ENCODE data around the gene USP53. TPM values are rescaled to one million over a fixed set of nuclear protein-coding genes. Genes with fewer than 3 reads are reported as not detected.
"Not testable (repeated sequence)": the region's sequence is repeated elsewhere in the genome, so short reads cannot be mapped to it uniquely, and the experiment has no call there.

Gene USP53
- total and polyA plus RNA-seq, 2 experiments from 2014 or later: 17.1 to 27.7 TPM

DNA sequence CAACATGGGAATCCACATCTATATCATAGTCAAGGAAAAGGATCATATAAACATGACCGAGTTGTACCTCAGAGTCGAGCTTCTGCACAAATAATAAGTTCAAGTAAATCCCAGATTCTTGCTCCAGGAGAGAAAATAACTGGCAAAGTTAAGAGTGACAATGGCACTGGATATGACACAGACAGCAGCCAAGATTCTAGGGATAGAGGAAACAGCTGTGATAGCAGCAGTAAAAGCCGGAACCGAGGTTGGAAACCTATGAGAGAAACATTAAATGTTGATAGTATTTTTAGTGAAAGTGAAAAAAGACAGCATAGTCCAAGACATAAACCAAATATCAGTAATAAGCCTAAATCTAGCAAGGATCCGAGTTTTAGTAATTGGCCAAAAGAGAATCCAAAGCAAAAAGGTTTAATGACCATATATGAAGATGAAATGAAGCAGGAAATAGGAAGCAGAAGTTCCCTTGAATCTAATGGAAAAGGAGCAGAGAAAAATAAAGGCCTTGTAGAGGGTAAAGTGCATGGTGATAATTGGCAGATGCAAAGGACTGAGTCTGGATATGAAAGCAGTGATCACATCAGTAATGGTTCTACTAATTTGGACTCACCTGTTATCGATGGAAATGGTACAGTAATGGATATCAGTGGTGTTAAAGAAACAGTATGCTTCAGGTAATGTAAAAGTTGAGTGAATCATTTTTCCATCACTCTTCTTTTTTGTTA, 59.0 kb downstream of the USP53 start:
- Histone ChIP-seq H3F3A (replicated peaks; ENCODE audit: low read depth) (no peaks in the 10 kb centered on the region), H3K36me3 (ENCODE audit: insufficient read depth) (peaks cover 25% of the 10 kb centered on the region), H3K27ac (ENCODE audit: low read depth) (no peak overlapping the region), H3K4me3 (no peak overlapping the region), H3K79me2 (replicated peaks; ENCODE audit: insufficient read depth) (no peaks in the 10 kb centered on the region), H4K20me1 (replicated peaks; ENCODE audit: insufficient read depth) (no peaks in the 10 kb centered on the region), H3K4me2 (no peak overlapping the region), H3K4me1 (ENCODE audit: insufficient read depth) (no peaks in the 10 kb centered on the region), H3K9me2 (ENCODE audit: insufficient read depth) (no peaks in the 10 kb centered on the region), H3K27me3 (ENCODE audit: insufficient read depth) (no peaks in the 10 kb centered on the region), H2AFZ (no peak overlapping the region)
- no peaks in the 10 kb centered on the region for H3K4me1 Mint-ChIP-seq
- TF ChIP-seq EZH2 (IDR thresholded peaks at IDR 0.05; ENCODE audit: low read depth, unreplicated experiment): no peak
- no peak for TF ChIP-seq ZNF114 (CRISPR knock-in tag; IDR thresholded peaks at IDR 0.05)
- TF ChIP-seq, protein P1, sequence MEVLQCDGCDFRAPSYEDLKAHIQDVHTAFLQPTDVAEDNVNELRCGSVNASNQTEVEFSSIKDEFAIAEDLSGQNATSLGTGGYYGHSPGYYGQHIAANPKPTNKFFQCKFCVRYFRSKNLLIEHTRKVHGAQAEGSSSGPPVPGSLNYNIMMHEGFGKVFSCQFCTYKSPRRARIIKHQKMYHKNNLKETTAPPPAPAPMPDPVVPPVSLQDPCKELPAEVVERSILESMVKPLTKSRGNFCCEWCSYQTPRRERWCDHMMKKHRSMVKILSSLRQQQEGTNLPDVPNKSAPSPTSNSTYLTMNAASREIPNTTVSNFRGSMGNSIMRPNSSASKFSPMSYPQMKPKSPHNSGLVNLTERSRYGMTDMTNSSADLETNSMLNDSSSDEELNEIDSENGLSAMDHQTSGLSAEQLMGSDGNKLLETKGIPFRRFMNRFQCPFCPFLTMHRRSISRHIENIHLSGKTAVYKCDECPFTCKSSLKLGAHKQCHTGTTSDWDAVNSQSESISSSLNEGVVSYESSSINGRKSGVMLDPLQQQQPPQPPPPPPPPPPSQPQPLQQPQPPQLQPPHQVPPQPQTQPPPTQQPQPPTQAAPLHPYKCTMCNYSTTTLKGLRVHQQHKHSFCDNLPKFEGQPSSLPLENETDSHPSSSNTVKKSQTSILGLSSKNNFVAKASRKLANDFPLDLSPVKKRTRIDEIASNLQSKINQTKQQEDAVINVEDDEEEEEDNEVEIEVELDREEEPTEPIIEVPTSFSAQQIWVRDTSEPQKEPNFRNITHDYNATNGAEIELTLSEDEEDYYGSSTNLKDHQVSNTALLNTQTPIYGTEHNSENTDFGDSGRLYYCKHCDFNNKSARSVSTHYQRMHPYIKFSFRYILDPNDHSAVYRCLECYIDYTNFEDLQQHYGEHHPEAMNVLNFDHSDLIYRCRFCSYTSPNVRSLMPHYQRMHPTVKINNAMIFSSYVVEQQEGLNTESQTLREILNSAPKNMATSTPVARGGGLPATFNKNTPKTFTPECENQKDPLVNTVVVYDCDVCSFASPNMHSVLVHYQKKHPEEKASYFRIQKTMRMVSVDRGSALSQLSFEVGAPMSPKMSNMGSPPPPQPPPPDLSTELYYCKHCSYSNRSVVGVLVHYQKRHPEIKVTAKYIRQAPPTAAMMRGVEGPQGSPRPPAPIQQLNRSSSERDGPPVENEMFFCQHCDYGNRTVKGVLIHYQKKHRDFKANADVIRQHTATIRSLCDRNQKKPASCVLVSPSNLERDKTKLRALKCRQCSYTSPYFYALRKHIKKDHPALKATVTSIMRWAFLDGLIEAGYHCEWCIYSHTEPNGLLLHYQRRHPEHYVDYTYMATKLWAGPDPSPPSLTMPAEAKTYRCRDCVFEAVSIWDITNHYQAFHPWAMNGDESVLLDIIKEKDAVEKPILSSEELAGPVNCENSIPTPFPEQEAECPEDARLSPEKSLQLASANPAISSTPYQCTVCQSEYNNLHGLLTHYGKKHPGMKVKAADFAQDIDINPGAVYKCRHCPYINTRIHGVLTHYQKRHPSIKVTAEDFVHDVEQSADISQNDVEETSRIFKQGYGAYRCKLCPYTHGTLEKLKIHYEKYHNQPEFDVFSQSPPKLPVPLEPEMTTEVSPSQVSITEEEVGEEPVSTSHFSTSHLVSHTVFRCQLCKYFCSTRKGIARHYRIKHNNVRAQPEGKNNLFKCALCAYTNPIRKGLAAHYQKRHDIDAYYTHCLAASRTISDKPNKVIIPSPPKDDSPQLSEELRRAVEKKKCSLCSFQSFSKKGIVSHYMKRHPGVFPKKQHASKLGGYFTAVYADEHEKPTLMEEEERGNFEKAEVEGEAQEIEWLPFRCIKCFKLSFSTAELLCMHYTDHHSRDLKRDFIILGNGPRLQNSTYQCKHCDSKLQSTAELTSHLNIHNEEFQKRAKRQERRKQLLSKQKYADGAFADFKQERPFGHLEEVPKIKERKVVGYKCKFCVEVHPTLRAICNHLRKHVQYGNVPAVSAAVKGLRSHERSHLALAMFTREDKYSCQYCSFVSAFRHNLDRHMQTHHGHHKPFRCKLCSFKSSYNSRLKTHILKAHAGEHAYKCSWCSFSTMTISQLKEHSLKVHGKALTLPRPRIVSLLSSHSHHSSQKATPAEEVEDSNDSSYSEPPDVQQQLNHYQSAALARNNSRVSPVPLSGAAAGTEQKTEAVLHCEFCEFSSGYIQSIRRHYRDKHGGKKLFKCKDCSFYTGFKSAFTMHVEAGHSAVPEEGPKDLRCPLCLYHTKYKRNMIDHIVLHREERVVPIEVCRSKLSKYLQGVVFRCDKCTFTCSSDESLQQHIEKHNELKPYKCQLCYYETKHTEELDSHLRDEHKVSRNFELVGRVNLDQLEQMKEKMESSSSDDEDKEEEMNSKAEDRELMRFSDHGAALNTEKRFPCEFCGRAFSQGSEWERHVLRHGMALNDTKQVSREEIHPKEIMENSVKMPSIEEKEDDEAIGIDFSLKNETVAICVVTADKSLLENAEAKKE (CRISPR knock-in tag; IDR thresholded peaks at IDR 0.05): no peak
- H3K27ac Mint-ChIP-seq: no peak overlapping the region
- no peak overlapping the region for H3K4me3 Mint-ChIP-seq
- H3K27me3 Mint-ChIP-seq (ENCODE audit: insufficient read depth, low read depth, poor library complexity): peaks cover 2% of the 10 kb centered on the region
- peaks cover 35% of the 10 kb centered on the region for H3K36me3 Mint-ChIP-seq (ENCODE audit: low read depth)
- DNase-seq (ENCODE audit: low spot score): no peak
- peaks cover 2% of the 10 kb centered on the region; the same call in 2 of the 3 replicates for H3K9me3 Mint-ChIP-seq
- no peak for ATAC-seq

DNA sequence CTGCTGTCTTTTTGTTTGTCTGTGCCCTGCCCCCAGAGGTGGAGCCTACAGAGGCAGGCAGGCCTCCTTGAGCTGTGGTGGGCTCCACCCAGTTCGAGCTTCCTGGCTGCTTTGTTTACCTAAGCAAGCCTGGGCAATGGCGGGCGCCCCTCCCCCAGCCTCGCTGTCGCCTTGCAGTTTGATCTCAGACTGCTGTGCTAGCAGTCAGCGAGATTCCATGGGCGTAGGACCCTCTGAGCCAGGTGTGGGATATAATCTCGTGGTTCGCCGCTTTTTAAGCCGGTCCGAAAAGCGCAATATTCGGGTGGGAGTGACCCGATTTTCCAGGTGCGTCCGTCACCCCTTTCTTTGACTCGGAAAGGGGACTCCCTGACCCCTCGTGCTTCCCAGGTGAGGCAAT, 67.0 kb downstream of the USP53 start:
- H3K4me1 ChIP-seq (ENCODE audit: insufficient read depth); ATAC-seq; H3K27me3 Mint-ChIP-seq (ENCODE audit: insufficient read depth, low read depth, poor library complexity); H4K20me1 ChIP-seq (replicated peaks; ENCODE audit: insufficient read depth); DNase-seq (ENCODE audit: low spot score); H2AFZ ChIP-seq; H3F3A ChIP-seq (replicated peaks; ENCODE audit: low read depth); H3K36me3 ChIP-seq (ENCODE audit: insufficient read depth); H3K27me3 ChIP-seq (ENCODE audit: insufficient read depth); H3K9me2 ChIP-seq (ENCODE audit: insufficient read depth); H3K9me3 Mint-ChIP-seq: not testable (repeated sequence)
- peak overlapping the region; percentile 49 for H3K4me3 Mint-ChIP-seq
- 0 out of 2 replicates have a peak, but pooled peaks have one; percentile 17 for TF ChIP-seq POLR2AphosphoS5 (IDR thresholded peaks at IDR 0.05; ENCODE audit: low read depth)
- Histone ChIP-seq H3K27ac (ENCODE audit: low read depth) (peak overlapping the region; percentile 81; the same call in 1 of the 2 replicates), H3K79me2 (replicated peaks; ENCODE audit: insufficient read depth) (peaks cover 15% of the 10 kb centered on the region), H3K4me2 (peak overlapping the region; percentile 65), H3K4me3 (peak overlapping the region; percentile 57)
- peak overlapping the region; percentile 98 for H3K27ac Mint-ChIP-seq
- peaks cover 15% of the 10 kb centered on the region for H3K36me3 Mint-ChIP-seq (ENCODE audit: low read depth)
- H3K4me1 Mint-ChIP-seq: peaks cover 11% of the 10 kb centered on the region

DNA sequence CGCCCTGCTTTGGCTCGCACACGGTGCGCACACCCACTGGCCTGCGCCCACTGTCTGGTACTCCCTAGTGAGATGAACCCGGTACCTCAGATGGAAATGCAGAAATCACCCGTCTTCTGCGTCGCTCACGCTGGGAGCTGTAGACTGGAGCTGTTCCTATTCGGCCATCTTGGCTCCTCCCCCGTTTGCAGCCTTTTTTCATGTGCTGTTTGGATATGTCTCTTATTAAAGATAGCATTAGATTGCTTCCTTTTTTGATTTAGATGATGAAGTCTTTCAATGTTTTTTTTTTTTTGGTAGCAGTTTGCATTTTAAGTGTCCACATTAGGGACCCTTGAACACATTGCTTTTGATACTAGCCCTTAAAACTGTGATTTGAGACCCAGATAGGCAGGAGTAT, 67.4 kb downstream of the USP53 start:
- H3K27me3 Mint-ChIP-seq (ENCODE audit: insufficient read depth, low read depth, poor library complexity); ATAC-seq: not testable (repeated sequence)

More for the DNA sequence above, 67.4 kb downstream of the USP53 start:
- Mint-ChIP-seq H3K4me3 (peak overlapping the region; percentile 49), H3K36me3 (ENCODE audit: low read depth) (peaks cover 15% of the 10 kb centered on the region), H3K4me1 (peaks cover 13% of the 10 kb centered on the region), H3K27ac (peak overlapping the region; percentile 98)
- Histone ChIP-seq H3K79me2 (replicated peaks; ENCODE audit: insufficient read depth) (peaks cover 15% of the 10 kb centered on the region), H3K27ac (ENCODE audit: low read depth) (peak overlapping the region; percentile 81; the same call in 1 of the 2 replicates), H3K4me2 (peak overlapping the region; percentile 65), H3K4me3 (peak overlapping the region; percentile 57)
- not testable (repeated sequence) for H4K20me1 ChIP-seq (replicated peaks; ENCODE audit: insufficient read depth); H3K4me1 ChIP-seq (ENCODE audit: insufficient read depth); H3K36me3 ChIP-seq (ENCODE audit: insufficient read depth); H3F3A ChIP-seq (replicated peaks; ENCODE audit: low read depth); H3K9me3 Mint-ChIP-seq; H2AFZ ChIP-seq; H3K9me2 ChIP-seq (ENCODE audit: insufficient read depth); H3K27me3 ChIP-seq (ENCODE audit: insufficient read depth)
- peak; percentile 45 for DNase-seq (ENCODE audit: low spot score)

Data from GM23338 (cell line).